Measurements from ENCODE around the gene CAPN5.

The CAPN5 gene

GRCh38 chr11:77065878-77066228 lies 918 bp upstream of the CAPN5 start:
- DNase-seq (ENCODE audit: low spot score) = no peak

GRCh38 chr11:77067861-77068443 lies 1.2 kb downstream of the CAPN5 start:
- no peak for DNase-seq (ENCODE audit: low spot score)

GRCh38 chr11:77068457-77069335 lies 1.9 kb downstream of the CAPN5 start:
- no peak for DNase-seq (ENCODE audit: low spot score)

- DNase-seq (ENCODE audit: low spot score) = no peak
Observed at GRCh38 chr11:77069336-77069968, 2.7 kb downstream of the CAPN5 start.

GRCh38 chr11:77069969-77070582 lies 3.3 kb downstream of the CAPN5 start:
- no peak for DNase-seq (ENCODE audit: low spot score)

- no peak for DNase-seq (ENCODE audit: low spot score)
Observed at GRCh38 chr11:77071077-77071476, 4.3 kb downstream of the CAPN5 start.

GRCh38 chr11:77071671-77072605 lies 5.2 kb downstream of the CAPN5 start:
- peak; percentile 48 for DNase-seq (ENCODE audit: low spot score)

- DNase-seq (ENCODE audit: low spot score) = no peak
Observed at GRCh38 chr11:77072851-77073327, 6.1 kb downstream of the CAPN5 start.

GRCh38 chr11:77073328-77074001 lies 6.7 kb downstream of the CAPN5 start:
- DNase-seq (ENCODE audit: low spot score) = peak; percentile 79

GRCh38 chr11:77074205-77074604 lies 7.4 kb downstream of the CAPN5 start:
- DNase-seq (ENCODE audit: low spot score) = no peak

- DNase-seq (ENCODE audit: low spot score) = no peak
Observed at GRCh38 chr11:77074626-77075221, 8.0 kb downstream of the CAPN5 start.

- DNase-seq (ENCODE audit: low spot score) = no peak
Observed at GRCh38 chr11:77075425-77075905, 8.7 kb downstream of the CAPN5 start.

GRCh38 chr11:77079666-77080065 lies 12.9 kb downstream of the CAPN5 start:
- no peak for DNase-seq (ENCODE audit: low spot score)

- no peak for DNase-seq (ENCODE audit: low spot score)
Observed at GRCh38 chr11:77080643-77081210, 14.0 kb downstream of the CAPN5 start.

GRCh38 chr11:77081381-77081851 lies 14.6 kb downstream of the CAPN5 start:
- DNase-seq (ENCODE audit: low spot score) = no peak

GRCh38 chr11:77081976-77082836 lies 15.4 kb downstream of the CAPN5 start:
- no peak for DNase-seq (ENCODE audit: low spot score)

GRCh38 chr11:77082838-77083565 lies 16.2 kb downstream of the CAPN5 start:
- peak; percentile 82 for DNase-seq (ENCODE audit: low spot score)

Data from kidney capillary endothelial cell (primary cell).